IMR-90 (cell line): ENCODE results near the gene ZNF37A.
A peak's percentile ranks its signal among the peaks of the same experiment; 100 is the strongest.

Source experiments
- CEBPB ChIP-seq: IDR thresholded peaks from 2 replicates; pipeline ENCODE4 v1.6.1; 2012; ENCODE audit warnings: low read depth, low read length, improper control_type of control experiment
- CTCF ChIP-seq: conservative IDR thresholded peaks from 2 replicates; pipeline ENCODE4 v1.5.1; 2012; ENCODE audit warnings: mild to moderate bottlenecking, low read depth, low read length, improper control_type of control experiment
- FOS ChIP-seq: fragments of 150-350 bp; IDR thresholded peaks from 2 replicates; pipeline ENCODE4 v1.6.1; 2016; ENCODE audit warnings: low read depth, low read length
- MXI1 ChIP-seq: IDR thresholded peaks from 2 replicates; pipeline ENCODE4 v1.6.1; 2012; ENCODE audit warnings: low read depth, mild to moderate bottlenecking, low read length, moderate library complexity, borderline replicate concordance
- POLR2A ChIP-seq: IDR thresholded peaks from 2 replicates; pipeline ENCODE4 v1.6.1; 2012; ENCODE audit warnings: mild to moderate bottlenecking, low read depth, low read length
- SMC3 ChIP-seq: fragments of 150-350 bp; IDR thresholded peaks from 2 replicates; pipeline ENCODE4 v1.6.1; 2016; ENCODE audit warnings: low read depth, mild to moderate bottlenecking, antibody characterized with exemption, low read length, moderate library complexity

DNA sequence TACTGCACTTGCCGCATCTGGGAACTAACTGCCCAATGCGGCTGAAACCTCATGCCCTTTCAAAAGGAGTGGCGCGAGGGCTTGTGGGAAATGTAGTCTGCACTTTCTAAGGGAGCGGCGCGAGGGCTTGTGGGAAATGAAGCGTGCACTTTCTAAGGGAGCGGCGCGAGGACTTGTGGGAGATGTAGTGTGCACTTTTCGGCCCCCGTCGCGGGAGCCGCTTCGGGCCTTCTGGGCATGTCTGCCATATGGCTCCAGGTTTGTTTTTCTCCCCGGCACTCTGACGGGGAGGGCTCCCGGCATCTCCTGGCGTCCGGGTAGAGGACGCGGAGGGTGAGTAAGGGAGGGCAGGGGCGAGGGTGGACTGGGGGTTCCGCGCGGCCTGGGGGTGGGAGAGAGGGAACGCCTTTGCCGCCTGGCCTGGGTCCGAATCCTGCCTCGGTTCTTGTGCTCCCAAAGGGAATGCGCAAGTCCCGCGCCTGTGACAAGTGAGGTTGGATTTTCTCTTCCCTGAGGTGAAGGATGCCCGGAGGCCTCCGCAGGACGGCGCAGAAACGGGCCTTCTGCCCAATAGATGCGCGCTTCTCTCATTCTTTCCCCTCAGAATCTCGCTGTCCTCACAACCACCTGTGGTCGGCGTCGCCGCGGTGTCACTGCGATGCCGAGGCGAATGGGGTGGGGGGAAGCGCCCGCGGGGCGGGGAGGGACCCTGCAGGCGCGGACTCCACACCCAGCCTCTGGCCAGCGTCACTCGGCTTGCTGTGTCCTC, at the start of gene ZNF37A:
- TF ChIP-seq POLR2A: 0 out of 2 replicates have a peak, but pooled peaks have one; percentile 49
- TF ChIP-seq SMC3: no peak
- no peak for TF ChIP-seq FOS
- peak; percentile 22; the same call in 1 of the 2 replicates for TF ChIP-seq MXI1
- TF ChIP-seq CTCF: no peak
- no peak for TF ChIP-seq CEBPB
